Iris pigment epithelial cell (primary cell): Measurements from ENCODE around the gene GDPD3.

Source experiments
- DNase-seq: peaks from one replicate; pipeline ENCODE4 v3.0.0-alpha.2; 2011; ENCODE audit warnings: low read depth

The GDPD3 gene

DNA sequence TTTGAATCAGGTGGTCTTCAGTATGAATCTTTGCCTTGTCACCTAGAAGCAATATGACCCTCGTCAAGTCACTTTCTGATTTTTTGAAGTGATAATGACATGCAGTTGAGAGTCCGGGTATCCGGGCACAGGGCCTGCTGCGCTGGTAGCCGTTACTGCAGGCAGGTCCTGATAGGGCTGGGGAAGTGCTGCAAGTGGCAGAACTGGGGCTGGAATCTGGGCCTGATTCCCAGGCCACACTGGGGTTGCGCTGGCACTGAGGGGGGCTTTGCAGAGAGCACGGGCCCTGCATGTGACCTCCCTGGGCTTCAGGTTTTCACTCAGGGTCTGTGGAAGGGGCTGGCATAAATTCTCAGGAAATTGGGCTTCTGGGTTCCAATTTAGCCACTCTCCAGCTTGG, 34.6 kb downstream of the GDPD3 start:
- no peak for DNase-seq

DNA sequence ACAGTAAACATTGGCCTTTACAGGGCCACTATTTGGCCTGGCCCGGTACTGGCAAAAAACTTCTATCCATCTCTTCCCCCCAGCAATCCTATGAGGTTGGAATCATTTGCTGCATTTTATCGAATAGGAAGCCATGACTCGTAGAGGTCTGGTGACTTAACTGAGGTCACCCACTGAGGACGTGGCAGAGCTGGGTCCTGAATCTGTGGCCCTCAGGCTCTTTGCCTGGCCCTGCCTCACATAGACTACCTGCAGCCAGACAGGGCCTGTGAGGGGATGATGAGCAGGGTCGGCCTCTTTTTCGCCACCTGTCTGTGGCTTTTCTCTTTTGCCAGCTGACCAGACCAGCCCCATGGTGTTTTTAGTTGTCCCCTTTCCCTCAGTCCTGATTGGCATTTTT, 35.7 kb downstream of the GDPD3 start:
- DNase-seq = no peak

DNA sequence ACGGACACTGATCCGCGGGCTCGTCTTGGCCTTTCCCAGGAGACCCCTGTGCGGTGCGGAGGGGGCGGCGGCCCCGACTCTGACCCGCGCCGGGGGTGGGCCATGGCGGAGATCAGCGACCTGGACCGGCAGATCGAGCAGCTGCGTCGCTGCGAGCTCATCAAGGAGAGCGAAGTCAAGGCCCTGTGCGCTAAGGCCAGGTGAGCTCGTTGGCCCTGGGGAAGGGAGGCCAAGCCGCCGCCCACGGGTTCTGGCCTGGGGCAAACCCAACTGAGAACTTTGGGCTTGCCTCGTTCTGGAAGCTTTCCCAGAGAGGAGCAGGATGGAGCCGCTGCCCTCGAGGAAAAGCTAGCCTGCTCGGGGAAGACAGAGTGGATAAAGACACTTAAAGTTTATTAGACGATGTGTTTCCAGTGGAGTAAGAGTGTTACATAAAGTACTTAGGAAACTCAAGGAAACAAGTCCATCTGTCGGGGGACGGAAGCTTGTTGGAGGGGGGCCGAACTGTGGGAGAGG, 37.0 kb downstream of the GDPD3 start:
- no peak for DNase-seq

DNA sequence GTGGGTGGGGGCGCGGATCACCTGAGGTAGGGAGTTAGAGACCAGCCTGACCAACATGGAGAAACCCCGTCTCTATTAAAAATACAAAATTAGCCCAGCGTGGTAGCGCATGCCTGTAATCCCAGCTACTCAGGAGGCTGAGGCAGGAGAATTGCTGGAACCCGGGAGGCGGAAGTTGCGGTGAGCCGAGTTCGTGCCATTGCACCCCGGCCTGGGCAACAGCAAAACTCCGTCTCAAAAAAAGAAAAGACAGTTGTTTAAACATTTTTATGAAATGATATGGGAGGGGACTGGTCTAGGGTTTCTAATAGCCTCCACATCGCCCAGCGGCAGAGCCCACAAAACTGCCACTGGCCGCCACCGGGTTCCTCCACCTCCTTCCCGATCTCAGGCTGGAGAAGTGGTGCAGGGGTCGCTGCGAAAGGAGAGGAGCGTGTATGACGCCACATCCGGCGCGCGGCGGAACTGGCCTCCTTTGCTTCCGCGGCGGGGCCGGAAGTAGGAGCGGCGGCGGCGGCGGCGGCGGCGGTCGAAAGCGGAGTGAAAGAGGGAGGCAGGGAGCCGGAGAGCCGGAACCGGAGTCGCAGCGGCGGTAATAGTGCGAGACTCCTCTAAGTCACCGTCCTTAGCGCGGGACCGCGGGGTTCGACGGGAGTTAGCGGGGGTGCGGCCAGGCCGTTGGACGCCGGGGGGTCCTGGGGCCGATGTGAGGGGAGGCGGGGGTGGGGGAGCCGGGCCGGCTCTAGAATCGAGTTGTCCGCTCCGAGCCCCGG, 37.6 kb downstream of the GDPD3 start, which contains the start of gene PPP4C:
Gene PPP4C, plus strand, starts transcription at position 492 of the 773 bp plus-strand sequence. CDS start 384 bp downstream, outside the sequence.
- DNase-seq = peak; percentile 89

DNA sequence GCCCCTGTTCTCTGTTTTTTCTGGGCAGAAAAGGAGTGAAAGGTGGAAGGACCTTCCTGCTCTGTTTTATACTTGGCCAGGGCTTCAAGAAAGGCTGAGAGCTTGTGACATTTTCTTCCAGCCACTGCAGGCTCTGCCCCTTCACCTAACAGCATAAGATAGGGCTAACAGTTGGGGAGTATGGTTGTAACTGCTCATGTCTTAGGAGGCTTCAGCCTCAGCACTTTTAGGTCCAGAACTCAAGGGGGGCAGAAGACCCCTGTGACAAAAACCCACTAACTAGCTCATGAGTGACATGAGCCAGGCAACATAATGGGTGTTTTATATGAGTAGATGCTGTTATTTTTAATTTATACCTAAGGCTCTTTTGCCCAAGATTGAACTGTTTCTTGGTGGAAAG, 42.8 kb downstream of the GDPD3 start:
- DNase-seq = no peak

DNA sequence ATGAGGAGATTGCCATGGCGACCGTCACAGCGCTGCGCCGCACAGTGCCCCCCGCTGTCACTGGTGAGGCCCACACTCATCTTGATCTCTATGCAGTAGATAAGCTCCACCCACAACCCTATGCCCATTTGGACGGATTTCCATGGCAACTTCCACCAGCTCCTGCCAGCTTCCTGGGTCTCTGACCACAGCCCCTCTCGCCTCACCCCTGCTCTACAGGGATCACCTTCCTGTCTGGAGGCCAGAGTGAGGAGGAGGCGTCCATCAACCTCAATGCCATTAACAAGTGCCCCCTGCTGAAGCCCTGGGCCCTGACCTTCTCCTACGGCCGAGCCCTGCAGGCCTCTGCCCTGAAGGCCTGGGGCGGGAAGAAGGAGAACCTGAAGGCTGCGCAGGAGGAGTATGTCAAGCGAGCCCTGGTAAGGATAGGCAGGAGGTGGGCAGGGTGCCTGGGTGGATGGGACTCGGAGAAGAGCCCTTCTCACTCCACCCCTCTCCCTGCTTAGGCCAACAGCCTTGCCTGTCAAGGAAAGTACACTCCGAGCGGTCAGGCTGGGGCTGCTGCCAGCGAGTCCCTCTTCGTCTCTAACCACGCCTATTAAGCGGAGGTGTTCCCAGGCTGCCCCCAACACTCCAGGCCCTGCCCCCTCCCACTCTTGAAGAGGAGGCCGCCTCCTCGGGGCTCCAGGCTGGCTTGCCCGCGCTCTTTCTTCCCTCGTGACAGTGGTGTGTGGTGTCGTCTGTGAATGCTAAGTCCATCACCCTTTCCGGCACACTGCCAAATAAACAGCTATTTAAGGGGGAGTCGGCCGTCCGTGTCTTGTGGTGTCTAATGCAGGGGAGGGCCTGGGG, 43.5 kb downstream of the GDPD3 start:
- DNase-seq = no peak

DNA sequence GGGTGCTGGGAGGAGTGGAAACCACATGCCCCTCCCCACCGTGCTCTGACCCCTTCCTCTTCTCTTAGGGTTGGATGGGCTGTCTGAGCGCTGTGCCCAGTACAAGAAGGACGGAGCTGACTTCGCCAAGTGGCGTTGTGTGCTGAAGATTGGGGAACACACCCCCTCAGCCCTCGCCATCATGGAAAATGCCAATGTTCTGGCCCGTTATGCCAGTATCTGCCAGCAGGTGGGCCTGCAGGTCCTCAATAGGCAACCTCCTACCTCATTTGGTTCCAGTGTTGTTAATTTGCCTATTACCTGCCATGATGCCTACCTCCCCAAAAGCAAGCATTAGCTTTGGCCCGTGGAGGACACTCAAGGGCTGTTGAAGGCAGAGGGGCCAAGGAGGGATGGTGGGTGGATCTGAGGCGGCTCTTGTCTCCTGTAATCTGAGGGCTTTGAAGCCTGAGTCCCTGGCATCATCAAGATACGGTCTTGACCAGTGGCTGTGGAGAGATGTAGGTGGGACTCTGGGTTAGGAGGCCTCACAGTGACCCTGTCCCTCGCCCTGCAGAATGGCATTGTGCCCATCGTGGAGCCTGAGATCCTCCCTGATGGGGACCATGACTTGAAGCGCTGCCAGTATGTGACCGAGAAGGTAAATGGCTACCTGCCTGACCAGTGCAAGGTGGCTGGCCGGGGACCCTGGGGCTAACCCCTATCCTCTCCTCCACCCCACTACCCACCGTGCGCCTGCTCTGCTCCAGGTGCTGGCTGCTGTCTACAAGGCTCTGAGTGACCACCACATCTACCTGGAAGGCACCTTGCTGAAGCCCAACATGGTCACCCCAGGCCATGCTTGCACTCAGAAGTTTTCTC, 44.4 kb downstream of the GDPD3 start:
- no peak for DNase-seq

DNA sequence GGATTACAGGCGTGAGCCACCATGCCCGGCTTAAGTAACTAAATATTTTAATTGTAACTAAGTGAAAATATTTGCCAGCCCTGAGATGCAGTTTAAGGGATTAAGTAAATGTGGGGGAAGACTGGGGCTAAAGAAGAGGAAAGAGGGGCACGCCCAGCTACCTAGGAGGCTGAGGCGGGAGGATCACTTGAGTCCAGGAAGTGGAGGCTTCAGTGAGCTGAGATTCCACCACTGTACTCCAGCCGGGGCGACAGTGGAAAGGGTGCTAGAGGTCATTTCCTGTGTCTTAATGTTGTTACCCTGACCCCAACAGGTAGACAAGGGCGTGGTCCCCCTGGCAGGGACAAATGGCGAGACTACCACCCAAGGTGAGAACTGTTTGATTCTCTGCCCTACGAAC, 45.0 kb downstream of the GDPD3 start:
- DNase-seq = no peak

DNA sequence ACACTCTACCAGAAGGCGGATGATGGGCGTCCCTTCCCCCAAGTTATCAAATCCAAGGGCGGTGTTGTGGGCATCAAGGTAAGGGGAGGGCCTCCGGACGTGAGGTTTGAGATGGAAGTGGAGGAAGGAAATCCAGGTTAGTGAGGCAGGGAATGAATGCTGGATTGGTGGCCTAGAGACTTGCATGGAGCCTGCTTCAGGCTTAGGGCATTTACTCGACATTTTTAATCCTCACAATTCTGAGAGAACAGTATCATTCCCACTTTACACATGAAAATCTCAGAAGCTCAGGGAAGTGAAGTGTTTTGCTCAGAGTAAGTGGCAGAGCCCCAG, 45.8 kb downstream of the GDPD3 start:
- DNase-seq = no peak

DNA sequence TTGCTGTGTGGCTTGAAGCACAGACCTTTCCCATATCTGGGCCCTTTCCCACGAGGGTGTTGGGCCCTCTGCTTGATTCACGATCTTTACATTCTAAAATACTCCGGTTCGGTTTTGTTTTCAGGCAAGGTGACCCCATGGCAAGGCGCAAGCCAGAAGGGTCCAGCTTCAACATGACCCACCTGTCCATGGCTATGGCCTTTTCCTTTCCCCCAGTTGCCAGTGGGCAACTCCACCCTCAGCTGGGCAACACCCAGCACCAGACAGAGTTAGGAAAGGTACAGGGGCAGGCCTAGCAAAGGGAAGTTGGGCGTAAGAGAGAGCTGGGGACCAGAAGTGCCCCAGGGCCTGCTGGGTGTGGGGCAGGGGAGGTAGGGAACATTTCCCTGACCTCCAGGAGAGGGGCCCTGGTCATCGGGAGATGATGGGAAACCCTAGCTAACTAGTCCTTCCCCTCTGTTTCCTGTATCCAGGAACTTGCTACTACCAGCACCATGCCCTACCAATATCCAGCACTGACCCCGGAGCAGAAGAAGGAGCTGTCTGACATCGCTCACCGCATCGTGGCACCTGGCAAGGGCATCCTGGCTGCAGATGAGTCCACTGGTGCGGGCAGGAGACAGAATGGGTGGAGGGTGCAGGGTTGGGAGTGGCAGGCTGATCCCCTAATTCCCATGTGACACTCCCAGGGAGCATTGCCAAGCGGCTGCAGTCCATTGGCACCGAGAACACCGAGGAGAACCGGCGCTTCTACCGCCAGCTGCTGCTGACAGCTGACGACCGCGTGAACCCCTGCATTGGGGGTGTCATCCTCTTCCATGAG, 46.4 kb downstream of the GDPD3 start:
- no peak for DNase-seq

DNA sequence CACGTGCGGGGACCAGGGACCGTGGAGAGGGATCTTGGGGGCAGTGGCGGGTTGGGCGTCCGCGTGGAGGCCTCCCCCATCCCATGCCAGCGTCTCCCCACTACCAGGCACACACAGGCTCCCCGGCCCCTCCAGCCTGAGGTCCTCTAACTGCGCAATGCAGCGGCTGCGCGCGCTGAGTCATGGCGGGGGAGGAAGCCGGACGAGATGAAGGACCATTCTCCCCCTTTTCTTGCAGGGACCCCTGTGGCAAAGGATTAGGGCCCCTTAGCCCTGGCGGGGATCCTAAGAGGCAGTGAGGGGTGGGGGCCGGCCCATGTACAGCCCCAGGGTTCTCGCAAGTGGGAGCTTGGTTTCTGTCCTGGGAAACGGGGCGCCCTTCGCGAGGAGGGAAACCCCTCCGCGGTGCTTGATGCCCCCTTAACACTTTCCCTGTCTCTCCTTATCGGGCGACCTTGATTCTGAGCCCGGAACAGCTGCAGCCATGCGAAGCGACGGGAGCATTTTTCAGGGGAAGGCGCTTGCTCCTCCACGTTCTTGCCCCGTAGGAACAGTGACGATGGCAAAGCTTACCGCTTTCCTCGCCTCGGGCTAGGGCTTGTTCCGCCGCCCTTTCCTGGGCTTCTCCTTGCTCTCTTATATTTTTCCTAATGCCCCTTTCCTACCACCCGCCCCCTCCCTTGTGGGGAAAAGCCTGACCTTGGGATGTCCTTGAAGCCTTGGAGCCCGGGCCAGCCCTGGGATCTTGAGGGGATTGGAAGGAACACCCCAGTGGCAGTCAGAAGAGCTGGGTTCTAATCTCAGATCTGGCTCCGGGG, 47.2 kb downstream of the GDPD3 start:
- peak; percentile 84 for DNase-seq

DNA sequence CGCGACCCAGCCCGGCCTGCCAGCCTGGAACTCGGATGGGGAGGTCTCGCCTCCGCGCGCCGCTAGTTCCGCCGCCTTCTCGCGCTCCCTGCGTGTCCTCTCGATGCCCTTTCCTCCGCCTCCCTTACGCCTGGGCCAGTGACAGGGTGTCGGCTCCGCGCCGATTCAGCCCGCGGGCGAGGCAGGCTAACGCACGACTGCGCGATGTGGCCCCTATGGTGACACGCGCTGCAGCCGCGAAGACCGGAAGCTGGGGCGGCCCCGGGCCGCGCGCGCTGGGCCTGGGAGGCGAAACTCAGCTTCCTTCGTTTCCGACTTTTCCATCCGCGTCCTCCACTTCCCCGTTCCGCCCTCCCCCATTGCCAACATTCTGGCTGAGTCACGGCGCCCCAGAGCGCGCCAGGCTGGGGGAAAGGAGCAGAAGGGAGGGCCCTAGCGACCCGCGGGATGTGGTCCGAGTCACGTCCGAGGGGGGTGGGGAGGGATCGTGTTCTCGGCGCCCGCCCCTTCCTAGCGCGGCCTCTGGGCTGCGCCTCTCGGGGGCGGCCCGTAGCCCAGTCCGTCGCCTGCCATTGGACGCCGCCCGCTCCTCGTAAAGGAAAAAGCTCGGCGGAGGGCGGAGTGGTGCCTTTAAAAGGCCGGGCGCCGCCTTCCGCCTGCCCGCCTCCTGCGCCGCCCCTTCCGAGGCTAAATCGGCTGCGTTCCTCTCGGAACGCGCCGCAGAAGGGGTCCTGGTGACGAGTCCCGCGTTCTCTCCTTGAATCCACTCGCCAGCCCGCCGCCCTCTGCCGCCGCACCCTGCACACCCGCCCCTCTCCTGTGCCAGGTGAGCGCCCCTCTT, 48.0 kb downstream of the GDPD3 start, which contains the start of gene ALDOA:
Gene ALDOA, plus strand, starts transcription at position 659 of the 841 bp plus-strand sequence. CDS start 1,138 bp downstream, outside the sequence.
- peak; percentile 99 for DNase-seq

DNA sequence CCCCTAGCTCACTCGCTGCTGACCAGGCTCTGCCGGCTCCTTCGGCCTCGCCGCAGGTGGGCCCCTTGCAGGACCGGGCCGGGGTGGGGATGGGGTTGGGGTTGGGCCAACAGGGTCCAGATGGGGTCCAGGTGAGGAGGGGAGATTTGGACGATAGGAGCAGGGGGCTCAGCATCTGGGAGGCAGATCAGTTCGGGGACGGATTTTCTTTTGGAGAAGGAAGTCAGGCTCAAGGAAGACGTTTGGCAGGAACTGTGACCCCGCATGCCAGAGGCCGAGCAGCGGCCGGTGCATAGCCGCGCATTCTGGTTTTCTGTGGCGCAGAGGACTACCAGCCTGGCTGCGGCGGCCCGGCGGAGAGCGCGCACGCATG, 48.6 kb downstream of the GDPD3 start:
- DNase-seq = no peak

DNA sequence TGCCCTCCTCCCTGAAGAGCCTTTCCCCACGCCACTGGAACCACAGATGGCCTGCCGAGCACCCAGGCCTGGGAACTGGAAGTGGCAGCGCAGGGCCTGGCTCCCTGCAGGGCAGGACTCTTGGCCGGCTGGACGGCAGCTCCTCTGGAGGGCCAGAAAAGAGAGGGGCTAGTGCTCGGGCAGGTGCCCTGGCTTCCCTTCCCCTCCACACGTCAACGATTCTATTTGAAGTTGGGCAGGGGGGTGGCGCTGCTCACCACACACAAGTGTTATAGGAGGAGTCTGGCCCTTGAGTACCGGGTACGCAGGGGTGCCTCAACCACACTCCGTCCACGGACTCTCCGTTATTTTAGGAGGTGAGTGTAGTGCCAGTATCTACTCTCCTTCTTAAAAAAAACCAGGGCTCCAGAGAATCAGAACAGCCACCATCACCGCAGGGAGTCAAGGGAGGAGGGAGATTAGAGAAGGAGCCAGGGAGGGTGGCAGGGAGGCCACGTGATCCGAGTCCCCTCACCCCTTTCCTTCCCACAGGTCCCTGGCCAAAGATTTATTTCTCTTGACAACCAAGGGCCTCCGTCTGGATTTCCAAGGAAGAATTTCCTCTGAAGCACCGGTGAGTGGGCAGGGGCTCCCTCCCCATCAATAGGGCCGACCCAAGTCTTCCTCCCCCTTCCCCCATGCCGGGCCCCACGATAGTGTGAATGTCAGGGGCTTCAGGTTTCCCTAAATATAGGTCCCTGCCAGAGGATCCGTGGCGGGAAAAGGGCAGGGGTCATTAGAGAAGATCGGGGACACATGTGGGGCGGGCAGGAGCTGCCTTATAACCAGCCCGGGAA, 49.2 kb downstream of the GDPD3 start:
- no peak for DNase-seq

DNA sequence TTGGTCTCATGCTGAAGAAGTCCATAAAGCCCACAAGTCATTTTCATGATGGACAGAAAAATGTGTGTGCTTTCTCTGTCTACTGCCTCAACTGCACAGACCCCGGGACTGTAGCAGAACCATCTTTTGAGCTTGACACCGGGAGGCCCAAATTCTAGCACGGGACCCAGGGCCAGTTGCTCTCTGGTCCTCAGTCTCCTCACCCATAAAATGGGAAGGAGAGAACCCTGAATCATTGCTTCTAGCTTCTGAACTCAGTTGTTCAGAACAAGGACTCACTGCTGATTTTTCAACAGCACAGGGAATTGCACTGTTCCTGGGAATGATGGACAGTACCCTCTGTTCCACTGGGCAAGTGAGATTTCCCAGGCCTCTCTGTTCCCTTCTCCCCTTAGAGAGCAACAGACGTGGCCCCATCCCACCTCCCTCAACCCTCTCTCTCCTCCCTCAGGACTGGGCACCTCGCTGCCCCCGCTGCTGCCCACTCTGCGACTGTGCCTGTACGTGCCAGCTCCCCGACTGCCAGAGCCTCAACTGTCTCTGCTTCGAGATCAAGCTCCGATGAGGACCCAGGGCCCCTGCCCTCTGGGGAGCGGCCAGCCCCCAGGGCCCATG, 50.0 kb downstream of the GDPD3 start:
- no peak for DNase-seq

DNA sequence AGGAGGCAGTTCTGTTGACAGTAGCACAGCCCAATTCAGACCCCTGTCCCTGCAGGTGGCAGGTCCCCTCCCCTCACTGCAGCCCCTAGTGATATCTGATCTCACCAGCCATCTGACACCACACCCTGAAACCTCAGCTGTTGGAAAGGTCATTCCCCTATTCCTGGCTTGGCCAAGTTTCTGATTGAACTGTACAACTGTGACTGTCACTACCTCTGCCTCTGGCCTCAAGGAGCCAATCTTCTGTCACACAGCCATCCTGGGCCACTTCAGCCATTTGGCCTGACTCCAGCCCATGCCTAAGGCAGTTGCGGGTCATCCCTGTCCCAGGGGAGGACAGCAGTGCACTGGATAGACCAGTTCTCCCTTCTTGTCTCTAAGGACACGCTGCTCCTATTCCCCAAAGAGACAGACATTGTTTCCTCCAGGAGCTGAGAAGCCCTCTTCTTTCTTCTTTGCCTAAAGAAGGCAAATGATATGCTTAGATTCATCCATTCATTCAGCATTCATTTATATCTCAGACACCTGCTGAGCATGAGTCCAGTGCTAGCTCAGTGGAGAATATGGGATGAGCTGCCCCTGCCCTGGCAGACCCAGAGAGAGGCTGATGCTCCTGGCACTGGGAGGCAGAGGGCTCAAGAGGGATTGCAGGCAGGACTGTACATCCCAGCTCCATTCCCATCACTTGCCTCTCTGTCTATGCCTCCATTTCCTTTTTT, 52.3 kb downstream of the GDPD3 start:
- DNase-seq = no peak

DNA sequence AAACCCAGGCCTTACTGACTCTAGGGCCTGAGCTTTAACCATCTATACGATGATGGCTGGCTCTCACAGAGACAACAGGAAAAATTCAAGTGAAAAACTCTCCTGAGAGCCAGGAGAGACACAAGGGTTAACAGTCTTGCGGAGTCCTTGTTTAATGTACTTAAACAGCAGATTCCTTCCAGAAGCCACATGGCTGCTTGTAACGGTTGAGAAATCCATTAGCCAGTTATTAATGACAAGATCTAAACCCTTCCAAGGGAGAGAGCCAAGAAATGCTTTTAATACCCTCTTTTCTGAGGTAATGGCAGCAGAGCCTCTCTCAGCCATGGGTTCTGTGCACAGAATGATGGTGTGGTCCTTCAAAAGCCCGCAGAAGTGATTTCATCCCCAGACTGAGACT, 53.0 kb downstream of the GDPD3 start:
- DNase-seq = no peak
